ENCODE data around the gene THBS1. TPM values are rescaled to one million over a fixed set of nuclear protein-coding genes. Genes with fewer than 3 reads are reported as not detected.

THBS1 gene
- total RNA-seq, 6 experiments from 2014 or later, result 7,606 to 9,130 (median 7,816) TPM

DNA sequence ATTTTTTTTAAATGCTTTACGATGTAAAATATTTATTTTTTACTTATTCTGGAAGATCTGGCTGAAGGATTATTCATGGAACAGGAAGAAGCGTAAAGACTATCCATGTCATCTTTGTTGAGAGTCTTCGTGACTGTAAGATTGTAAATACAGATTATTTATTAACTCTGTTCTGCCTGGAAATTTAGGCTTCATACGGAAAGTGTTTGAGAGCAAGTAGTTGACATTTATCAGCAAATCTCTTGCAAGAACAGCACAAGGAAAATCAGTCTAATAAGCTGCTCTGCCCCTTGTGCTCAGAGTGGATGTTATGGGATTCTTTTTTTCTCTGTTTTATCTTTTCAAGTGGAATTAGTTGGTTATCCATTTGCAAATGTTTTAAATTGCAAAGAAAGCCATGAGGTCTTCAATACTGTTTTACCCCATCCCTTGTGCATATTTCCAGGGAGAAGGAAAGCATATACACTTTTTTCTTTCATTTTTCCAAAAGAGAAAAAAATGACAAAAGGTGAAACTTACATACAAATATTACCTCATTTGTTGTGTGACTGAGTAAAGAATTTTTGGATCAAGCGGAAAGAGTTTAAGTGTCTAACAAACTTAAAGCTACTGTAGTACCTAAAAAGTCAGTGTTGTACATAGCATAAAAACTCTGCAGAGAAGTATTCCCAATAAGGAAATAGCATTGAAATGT lies 15.6 kb downstream of the THBS1 start:
- peak; percentile 73 for DNase-seq
- H3K27me3 Mint-ChIP-seq (ENCODE audit: insufficient read depth), result peaks cover 91% of the 10 kb centered on the region
- peaks cover 91% of the 10 kb centered on the region for H3K4me1 Mint-ChIP-seq (ENCODE audit: low read depth)
- peak overlapping the region; percentile 82 for H3K4me3 Mint-ChIP-seq
- H3K27ac Mint-ChIP-seq, result peak overlapping the region; percentile 86
- H3K9me3 Mint-ChIP-seq, result peaks cover 84% of the 10 kb centered on the region
- H3K36me3 Mint-ChIP-seq (ENCODE audit: low read depth), result peaks cover 70% of the 10 kb centered on the region
- TF ChIP-seq, protein P1, sequence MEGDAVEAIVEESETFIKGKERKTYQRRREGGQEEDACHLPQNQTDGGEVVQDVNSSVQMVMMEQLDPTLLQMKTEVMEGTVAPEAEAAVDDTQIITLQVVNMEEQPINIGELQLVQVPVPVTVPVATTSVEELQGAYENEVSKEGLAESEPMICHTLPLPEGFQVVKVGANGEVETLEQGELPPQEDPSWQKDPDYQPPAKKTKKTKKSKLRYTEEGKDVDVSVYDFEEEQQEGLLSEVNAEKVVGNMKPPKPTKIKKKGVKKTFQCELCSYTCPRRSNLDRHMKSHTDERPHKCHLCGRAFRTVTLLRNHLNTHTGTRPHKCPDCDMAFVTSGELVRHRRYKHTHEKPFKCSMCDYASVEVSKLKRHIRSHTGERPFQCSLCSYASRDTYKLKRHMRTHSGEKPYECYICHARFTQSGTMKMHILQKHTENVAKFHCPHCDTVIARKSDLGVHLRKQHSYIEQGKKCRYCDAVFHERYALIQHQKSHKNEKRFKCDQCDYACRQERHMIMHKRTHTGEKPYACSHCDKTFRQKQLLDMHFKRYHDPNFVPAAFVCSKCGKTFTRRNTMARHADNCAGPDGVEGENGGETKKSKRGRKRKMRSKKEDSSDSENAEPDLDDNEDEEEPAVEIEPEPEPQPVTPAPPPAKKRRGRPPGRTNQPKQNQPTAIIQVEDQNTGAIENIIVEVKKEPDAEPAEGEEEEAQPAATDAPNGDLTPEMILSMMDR (IDR thresholded peaks at IDR 0.05), result no peak

DNA sequence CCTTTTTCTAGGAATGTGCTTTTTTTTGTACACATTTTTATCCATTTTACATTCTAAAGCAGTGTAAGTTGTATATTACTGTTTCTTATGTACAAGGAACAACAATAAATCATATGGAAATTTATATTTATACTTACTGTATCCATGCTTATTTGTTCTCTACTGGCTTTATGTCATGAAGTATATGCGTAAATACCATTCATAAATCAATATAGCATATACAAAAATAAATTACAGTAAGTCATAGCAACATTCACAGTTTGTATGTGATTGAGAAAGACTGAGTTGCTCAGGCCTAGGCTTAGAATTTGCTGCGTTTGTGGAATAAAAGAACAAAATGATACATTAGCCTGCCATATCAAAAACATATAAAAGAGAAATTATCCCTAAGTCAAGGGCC lies 16.5 kb downstream of the THBS1 start:
- peaks cover 77% of the 10 kb centered on the region for H3K9me3 Mint-ChIP-seq
- H3K36me3 Mint-ChIP-seq (ENCODE audit: low read depth), result peaks cover 64% of the 10 kb centered on the region
- peak overlapping the region; percentile 75 for H3K4me3 Mint-ChIP-seq
- peak overlapping the region; percentile 85 for H3K27ac Mint-ChIP-seq
- peaks cover 89% of the 10 kb centered on the region for H3K4me1 Mint-ChIP-seq (ENCODE audit: low read depth)
- H3K27me3 Mint-ChIP-seq (ENCODE audit: insufficient read depth), result peaks cover 88% of the 10 kb centered on the region
- DNase-seq, result no peak
- TF ChIP-seq, protein P1 (IDR thresholded peaks at IDR 0.05), result no peak

DNA sequence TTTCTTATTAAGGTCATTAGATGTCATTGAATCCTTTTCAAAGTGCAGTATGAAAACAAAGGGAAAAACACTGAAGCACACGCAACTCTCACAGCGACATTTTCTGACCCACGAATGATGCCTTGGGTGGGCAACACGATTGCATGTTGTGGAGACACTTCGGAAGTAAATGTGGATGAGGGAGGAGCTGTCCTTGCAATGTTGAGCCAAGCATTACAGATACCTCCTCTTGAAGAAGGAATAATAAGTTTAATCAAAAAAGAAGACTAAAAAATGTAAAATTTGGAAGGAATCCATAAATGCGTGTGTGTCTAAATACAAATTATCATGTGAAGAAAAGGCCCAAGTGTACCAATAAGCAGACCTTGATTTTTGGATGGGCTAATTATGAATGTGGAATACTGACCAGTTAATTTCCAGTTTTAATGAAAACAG lies 16.9 kb downstream of the THBS1 start:
- H3K27me3 Mint-ChIP-seq (ENCODE audit: insufficient read depth), result peaks cover 84% of the 10 kb centered on the region
- TF ChIP-seq, protein P1 (IDR thresholded peaks at IDR 0.05), result no peak
- peak; percentile 89 for DNase-seq
- peak overlapping the region; percentile 85 for H3K27ac Mint-ChIP-seq
- peak overlapping the region; percentile 75 for H3K4me3 Mint-ChIP-seq
- H3K36me3 Mint-ChIP-seq (ENCODE audit: low read depth), result peaks cover 60% of the 10 kb centered on the region
- peaks cover 73% of the 10 kb centered on the region for H3K9me3 Mint-ChIP-seq
- H3K4me1 Mint-ChIP-seq (ENCODE audit: low read depth), result peaks cover 84% of the 10 kb centered on the region

DNA sequence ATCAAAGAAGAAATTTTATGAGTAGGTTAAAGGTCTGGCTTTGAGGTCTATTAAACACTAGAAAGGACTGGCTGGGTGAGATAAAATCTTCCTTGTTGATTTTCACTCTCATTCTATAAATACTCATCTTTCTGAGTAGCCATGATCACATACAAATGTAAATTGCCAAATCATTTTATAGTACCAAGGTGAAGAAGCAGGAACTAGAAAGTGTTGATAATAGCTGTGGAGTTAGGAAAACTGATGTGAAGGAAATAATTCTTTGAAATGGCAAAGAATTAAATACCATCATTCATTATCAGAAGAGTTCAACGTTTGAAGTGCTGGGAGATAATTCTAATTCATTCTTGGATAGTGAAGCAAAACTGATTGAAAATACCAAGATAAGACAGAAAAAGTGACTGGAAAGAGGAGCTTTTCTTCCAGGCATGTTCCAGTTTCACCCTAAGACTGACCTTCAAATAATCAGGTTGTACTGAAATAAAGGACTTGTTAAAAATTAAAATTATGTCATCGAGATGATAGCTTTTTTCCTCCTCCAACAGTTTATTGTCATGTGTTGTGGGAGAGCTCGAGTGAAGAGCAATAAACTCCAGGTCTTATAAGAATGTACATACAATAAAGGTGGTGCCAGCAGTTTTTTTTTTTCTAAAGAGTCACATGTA lies 17.4 kb downstream of the THBS1 start:
- TF ChIP-seq, protein P1 (IDR thresholded peaks at IDR 0.05), result no peak
- peak; percentile 86 for DNase-seq
- Mint-ChIP-seq H3K27ac (peak overlapping the region; percentile 85), H3K9me3 (peaks cover 67% of the 10 kb centered on the region), H3K36me3 (ENCODE audit: low read depth) (peaks cover 54% of the 10 kb centered on the region), H3K27me3 (ENCODE audit: insufficient read depth) (peaks cover 79% of the 10 kb centered on the region), H3K4me1 (ENCODE audit: low read depth) (peaks cover 79% of the 10 kb centered on the region), H3K4me3 (peak overlapping the region; percentile 75)

DNA sequence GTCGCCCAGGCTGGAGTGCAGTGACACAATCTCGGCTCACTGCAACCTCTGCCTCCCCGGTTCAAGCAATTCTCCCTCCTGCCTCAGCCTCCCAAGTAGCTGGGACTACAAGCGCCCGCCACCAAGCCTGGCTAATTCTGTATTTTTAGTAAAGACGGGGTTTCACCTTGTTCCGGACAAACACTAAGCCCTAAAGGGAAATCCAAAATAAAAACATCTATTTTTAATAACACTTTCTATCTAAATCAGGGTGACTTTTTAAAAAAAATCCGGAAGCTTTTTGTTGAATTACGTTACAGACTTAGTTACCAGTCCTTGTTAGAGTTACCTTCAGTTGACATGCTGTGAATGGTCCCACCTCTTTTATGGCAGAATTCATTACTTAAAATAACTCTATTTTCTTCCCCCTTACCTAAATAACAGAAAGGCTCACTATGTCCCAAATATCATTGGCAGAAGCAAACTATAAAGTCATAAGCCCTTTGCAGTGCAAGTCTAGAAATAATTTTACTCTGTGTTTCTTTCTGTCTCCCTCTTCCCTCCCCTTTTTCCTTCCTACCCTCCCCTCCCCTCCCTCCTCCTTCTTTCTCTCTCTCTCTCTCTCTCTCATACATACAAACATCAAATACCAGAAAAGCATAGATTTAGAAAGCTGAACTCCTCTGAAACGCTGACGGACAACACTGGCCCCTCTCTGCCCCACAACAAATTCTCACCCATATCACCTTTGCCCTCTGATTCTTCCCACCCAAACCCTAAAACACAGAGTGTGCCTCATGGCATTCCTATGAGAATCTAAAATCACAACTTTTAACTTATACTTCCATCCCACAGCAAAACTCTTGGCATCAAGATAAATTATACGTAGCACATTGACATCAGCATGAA lies 18.3 kb downstream of the THBS1 start:
- Mint-ChIP-seq H3K27ac (peak overlapping the region; percentile 85), H3K36me3 (ENCODE audit: low read depth) (peaks cover 45% of the 10 kb centered on the region), H3K4me3 (peak overlapping the region; percentile 75), H3K4me1 (ENCODE audit: low read depth) (peaks cover 70% of the 10 kb centered on the region), H3K9me3 (peaks cover 58% of the 10 kb centered on the region), H3K27me3 (ENCODE audit: insufficient read depth) (peaks cover 70% of the 10 kb centered on the region)
- TF ChIP-seq, protein P1 (IDR thresholded peaks at IDR 0.05), result no peak
- DNase-seq, result peak; percentile 70

Data from HFFc6 (cell line).